ENCODE data around the gene ADAMTS2.

ADAMTS2 gene

DNA sequence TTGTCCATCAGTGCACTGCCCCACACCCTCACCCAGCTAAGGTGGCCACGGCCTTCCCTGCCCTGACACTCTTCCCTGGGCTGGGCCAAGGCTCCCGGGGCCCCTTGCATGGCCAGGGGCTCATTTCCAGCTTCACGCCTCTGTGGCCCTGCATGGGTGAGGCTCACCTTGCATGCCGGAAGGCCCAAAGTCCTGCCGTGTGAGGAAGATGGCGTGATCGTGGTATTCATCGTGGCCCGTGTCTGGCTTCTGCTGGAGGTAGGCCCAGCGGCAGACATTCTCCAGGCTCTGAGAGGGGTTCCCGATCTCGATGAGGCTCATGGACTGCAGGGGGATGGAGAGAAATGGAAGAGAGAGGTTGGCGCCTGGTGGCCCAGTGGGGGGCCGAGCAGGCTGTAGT is 186.7 kb downstream of the ADAMTS2 start:
- TF ChIP-seq, protein P1, sequence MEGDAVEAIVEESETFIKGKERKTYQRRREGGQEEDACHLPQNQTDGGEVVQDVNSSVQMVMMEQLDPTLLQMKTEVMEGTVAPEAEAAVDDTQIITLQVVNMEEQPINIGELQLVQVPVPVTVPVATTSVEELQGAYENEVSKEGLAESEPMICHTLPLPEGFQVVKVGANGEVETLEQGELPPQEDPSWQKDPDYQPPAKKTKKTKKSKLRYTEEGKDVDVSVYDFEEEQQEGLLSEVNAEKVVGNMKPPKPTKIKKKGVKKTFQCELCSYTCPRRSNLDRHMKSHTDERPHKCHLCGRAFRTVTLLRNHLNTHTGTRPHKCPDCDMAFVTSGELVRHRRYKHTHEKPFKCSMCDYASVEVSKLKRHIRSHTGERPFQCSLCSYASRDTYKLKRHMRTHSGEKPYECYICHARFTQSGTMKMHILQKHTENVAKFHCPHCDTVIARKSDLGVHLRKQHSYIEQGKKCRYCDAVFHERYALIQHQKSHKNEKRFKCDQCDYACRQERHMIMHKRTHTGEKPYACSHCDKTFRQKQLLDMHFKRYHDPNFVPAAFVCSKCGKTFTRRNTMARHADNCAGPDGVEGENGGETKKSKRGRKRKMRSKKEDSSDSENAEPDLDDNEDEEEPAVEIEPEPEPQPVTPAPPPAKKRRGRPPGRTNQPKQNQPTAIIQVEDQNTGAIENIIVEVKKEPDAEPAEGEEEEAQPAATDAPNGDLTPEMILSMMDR (IDR thresholded peaks at IDR 0.05), result no peak

DNA sequence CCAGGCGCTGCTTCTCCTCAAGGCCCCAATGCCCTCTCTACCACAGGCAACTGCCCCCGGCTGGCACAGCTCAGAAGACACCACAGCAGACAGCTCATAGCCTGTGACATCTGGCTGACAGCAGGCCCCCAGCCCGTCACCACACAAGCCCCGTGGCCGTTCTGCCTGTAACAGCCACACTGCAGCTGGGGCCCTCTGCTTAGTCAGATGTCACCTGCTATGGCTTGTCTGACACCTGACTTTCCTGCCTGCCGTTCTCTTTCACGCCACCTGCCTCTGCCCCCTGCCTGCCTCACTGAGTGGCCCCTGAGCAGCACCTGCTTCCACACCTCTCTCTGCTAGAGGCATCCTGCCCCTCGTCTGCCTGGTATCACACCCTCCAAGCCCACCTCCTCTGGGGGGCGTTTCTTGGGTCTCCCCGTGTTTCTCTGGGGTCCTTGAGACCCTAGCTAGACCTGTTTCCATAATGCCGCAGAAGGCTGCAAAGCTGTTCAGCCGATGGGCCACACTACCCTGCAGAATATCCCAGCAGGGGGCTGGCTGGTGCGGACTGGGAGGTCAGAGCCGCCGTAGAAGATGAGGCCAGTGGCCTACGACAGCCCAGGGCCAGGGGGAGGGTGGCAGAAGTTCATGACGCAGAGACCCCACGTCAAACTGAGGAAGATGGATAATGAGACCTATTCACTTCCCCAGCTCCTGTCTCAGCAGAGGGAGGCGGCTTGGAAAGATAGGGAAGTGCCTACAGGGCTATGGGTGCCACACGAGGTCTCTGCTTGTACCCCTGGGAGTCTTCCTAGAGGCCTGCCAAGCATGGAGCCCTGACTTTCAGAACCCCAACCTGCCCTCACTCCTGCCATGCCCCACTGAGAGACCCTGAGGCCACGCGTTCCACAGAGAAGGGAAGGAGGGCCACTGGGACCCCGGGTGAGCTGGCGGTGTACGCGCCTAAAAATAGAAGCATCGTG is 190.0 kb downstream of the ADAMTS2 start:
- TF ChIP-seq, protein P1 (IDR thresholded peaks at IDR 0.05), result no peak

DNA sequence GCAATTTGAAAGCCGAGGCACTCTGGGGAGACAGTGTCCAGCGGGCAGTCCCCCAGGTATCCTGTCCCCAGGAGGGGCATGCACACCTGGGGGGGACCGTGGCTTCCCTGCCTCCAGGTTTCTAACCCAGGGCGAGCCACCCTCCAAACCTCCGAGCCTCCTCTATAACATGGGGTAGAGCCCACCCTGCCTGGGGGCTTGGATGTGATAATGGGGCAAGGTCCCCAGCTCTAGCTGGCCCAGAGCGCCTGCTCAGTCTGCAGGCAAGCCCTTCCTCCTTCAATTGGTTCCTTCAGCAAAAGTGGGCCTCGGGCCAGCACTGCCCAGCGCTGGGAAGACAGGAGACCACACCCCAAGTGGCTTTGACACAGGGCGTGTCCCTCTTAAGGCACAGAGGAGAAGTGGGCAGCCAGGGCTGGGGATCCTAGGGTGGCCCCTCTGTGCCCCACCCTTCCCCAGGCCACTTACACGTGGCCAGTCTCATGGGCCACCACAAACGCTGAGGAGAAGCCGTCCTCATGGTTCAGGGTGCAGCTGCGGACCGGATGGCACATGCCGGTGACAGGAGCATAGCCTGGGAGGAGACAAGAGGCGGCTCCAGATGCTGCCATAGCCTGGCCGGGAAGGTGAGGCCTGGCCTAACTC is 190.8 kb downstream of the ADAMTS2 start:
- TF ChIP-seq, protein P1 (IDR thresholded peaks at IDR 0.05), result no peak

DNA sequence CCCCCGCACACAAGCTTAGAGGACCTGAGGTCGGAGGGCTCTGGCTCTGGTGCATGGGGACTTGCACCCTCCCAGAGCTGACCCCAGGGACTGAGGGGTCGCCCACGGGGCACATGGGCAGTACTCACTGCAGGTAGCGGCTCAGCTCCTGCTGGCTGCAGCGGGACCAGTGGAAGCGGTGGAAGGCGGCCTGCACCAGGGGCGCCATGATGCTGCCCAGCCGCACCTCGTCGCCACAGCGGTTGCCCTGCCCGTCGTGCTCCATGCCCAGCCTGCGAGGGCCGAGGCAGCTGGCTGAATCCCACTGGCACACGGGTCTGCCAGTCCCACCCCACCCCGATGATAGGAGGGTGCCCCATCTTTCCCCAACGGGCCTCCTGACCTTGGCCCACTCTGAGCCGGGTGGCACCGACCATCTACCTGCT is 191.3 kb downstream of the ADAMTS2 start:
- TF ChIP-seq, protein P1 (IDR thresholded peaks at IDR 0.05), result no peak

- TF ChIP-seq, protein P1 (IDR thresholded peaks at IDR 0.05), result no peak
Measured at GRCh38 chr5:179153341-179153901, 191.8 kb downstream of the ADAMTS2 start.

DNA sequence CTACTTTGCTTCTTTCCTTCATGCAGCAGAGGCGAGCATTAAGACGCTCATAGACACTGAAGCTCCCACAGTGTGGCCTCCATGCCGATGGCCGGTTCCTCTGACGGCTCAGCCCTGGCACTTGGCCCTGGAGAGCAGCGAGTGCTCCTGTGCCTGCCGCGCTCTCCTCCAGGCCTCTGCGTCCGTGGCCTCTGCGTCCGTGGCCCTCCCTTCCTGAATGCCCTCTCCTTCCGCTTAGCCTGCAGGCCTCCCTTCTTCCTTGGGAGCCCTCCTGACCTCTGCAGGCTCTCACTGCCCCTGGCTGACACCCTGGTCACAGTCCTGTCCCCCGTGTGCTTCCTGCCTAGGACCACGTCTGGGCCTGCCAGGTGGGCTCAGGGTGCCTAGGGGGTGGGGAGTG is 192.3 kb downstream of the ADAMTS2 start:
- TF ChIP-seq, protein P1 (IDR thresholded peaks at IDR 0.05), result no peak

DNA sequence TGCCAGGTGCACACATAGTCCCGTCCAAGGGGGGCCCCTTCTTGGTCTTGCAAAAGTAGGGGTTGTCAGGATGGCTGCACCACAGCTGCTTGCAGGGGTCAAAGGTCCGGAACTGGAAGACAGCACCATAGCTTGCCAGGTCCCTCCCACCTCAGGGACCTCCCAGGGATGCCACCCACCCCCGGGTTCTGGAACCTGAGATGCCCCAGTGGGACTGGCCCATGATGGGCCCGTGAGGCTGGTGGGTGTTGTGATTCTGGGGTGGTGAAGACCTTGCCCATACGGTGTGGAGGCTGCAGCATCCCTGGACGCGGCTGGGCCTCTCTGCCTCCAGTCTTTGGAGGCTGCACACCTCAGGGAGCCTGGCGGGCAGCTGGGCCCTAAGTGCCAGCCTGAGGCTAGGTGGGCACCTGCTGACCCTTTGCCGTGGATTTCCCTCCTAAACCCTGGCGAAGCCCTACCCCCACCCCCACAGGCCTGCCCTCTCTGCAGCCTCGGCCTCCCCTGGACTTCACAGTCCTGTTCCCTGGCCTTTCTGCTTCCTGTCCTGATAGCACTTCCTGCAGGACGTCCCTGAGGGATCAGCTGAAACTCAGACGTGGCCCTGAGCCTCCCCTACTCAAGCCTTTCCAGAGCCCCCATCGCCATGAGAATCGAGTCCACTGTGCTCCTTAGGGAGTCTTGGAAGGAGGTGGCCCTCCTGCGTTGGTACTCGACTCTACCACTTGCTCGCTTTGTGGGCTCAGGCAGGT is 192.9 kb downstream of the ADAMTS2 start:
- TF ChIP-seq, protein P1 (IDR thresholded peaks at IDR 0.05), result no peak

Measured in LNCAP (cell line).